Measurements from ENCODE around the gene ARHGAP6.

Gene ARHGAP6

GRCh38 chrX:11465648-11466411, 199.9 kb downstream of the ARHGAP6 start:
- peaks cover 0 to 5% of the 10 kb centered on the region in 2 donors for H3K27me3 Mint-ChIP-seq
- ATAC-seq (replicated peaks) (no peak), DNase-seq (no peak)
- H3K4me1 Mint-ChIP-seq (ENCODE audit: low read depth in 2 of 2), result no peaks in the 10 kb centered on the region
- no peaks in the 10 kb centered on the region for H3K36me3 Mint-ChIP-seq (ENCODE audit: insufficient read depth)
- H3K4me3 Mint-ChIP-seq, result no peak overlapping the region
- no peaks in the 10 kb centered on the region for H3K9me3 Mint-ChIP-seq
- no peak overlapping the region for H3K27ac Mint-ChIP-seq

GRCh38 chrX:11464836-11465463, 200.8 kb downstream of the ARHGAP6 start:
- H3K27me3 Mint-ChIP-seq, result peaks cover 0 to 5% of the 10 kb centered on the region in 2 donors
- DNase-seq (no peak), ATAC-seq (replicated peaks) (no peak)
- no peaks in the 10 kb centered on the region for H3K4me1 Mint-ChIP-seq (ENCODE audit: low read depth in 2 of 2)
- no peaks in the 10 kb centered on the region for H3K9me3 Mint-ChIP-seq
- no peaks in the 10 kb centered on the region for H3K36me3 Mint-ChIP-seq (ENCODE audit: insufficient read depth)
- H3K27ac Mint-ChIP-seq, result no peak overlapping the region
- no peak overlapping the region for H3K4me3 Mint-ChIP-seq

GRCh38 chrX:11464380-11464779, 201.3 kb downstream of the ARHGAP6 start:
- Mint-ChIP-seq H3K4me1 (ENCODE audit: low read depth in 2 of 2) (no peaks in the 10 kb centered on the region), H3K27me3 (peaks cover 0 to 5% of the 10 kb centered on the region in 2 donors), H3K9me3 (no peaks in the 10 kb centered on the region), H3K36me3 (ENCODE audit: insufficient read depth) (no peaks in the 10 kb centered on the region), H3K4me3 (no peak overlapping the region), H3K27ac (no peak overlapping the region)
- DNase-seq (no peak), ATAC-seq (replicated peaks) (no peak)

- DNase-seq (no peak), ATAC-seq (replicated peaks) (no peak)
- no peaks in the 10 kb centered on the region for H3K9me3 Mint-ChIP-seq
- no peak overlapping the region for H3K27ac Mint-ChIP-seq
- no peaks in the 10 kb centered on the region for H3K4me1 Mint-ChIP-seq (ENCODE audit: low read depth in 2 of 2)
- peaks cover 0 to 5% of the 10 kb centered on the region in 2 donors for H3K27me3 Mint-ChIP-seq
- no peaks in the 10 kb centered on the region for H3K36me3 Mint-ChIP-seq (ENCODE audit: insufficient read depth)
- H3K4me3 Mint-ChIP-seq, result no peak overlapping the region
Measured at GRCh38 chrX:11462648-11463047, 203.1 kb downstream of the ARHGAP6 start.

- Mint-ChIP-seq H3K36me3 (ENCODE audit: insufficient read depth) (no peaks in the 10 kb centered on the region), H3K9me3 (no peaks in the 10 kb centered on the region), H3K4me1 (ENCODE audit: low read depth in 2 of 2) (no peaks in the 10 kb centered on the region), H3K27ac (no peak overlapping the region), H3K27me3 (peaks cover 0 to 5% of the 10 kb centered on the region in 2 donors), H3K4me3 (no peak overlapping the region)
- no peak for DNase-seq
- ATAC-seq (replicated peaks), result no peak
Measured at GRCh38 chrX:11462136-11462535, 203.6 kb downstream of the ARHGAP6 start.

GRCh38 chrX:11461201-11462001, 204.3 kb downstream of the ARHGAP6 start:
- Mint-ChIP-seq H3K9me3 (no peaks in the 10 kb centered on the region), H3K27me3 (peaks cover 0 to 5% of the 10 kb centered on the region in 2 donors), H3K27ac (no peak overlapping the region), H3K4me3 (no peak overlapping the region), H3K4me1 (ENCODE audit: low read depth in 2 of 2) (no peaks in the 10 kb centered on the region), H3K36me3 (ENCODE audit: insufficient read depth) (no peaks in the 10 kb centered on the region)
- DNase-seq (no peak), ATAC-seq (replicated peaks) (no peak)

GRCh38 chrX:11460347-11460746, 205.4 kb downstream of the ARHGAP6 start:
- Mint-ChIP-seq H3K27me3 (peaks cover 0 to 5% of the 10 kb centered on the region in 2 donors), H3K4me1 (ENCODE audit: low read depth in 2 of 2) (no peaks in the 10 kb centered on the region), H3K36me3 (ENCODE audit: insufficient read depth) (no peaks in the 10 kb centered on the region), H3K9me3 (no peaks in the 10 kb centered on the region), H3K4me3 (no peak overlapping the region), H3K27ac (no peak overlapping the region)
- no peak for DNase-seq
- no peak for ATAC-seq (replicated peaks)

- ATAC-seq (replicated peaks) (no peak), DNase-seq (no peak)
- no peaks in the 10 kb centered on the region for H3K36me3 Mint-ChIP-seq (ENCODE audit: insufficient read depth)
- peaks cover 0 to 5% of the 10 kb centered on the region in 2 donors for H3K27me3 Mint-ChIP-seq
- H3K9me3 Mint-ChIP-seq, result no peaks in the 10 kb centered on the region
- no peak overlapping the region for H3K27ac Mint-ChIP-seq
- H3K4me1 Mint-ChIP-seq (ENCODE audit: low read depth in 2 of 2), result no peaks in the 10 kb centered on the region
- H3K4me3 Mint-ChIP-seq, result no peak overlapping the region
Measured at GRCh38 chrX:11458170-11458569, 207.6 kb downstream of the ARHGAP6 start.

- no peak overlapping the region for H3K27ac Mint-ChIP-seq
Measured at GRCh38 chrX:11451151-11451550, 214.6 kb downstream of the ARHGAP6 start.

GRCh38 chrX:11450354-11450753, 215.4 kb downstream of the ARHGAP6 start:
- H3K27me3 Mint-ChIP-seq, result no peaks in the 10 kb centered on the region

More at GRCh38 chrX:11451151-11451550, 214.6 kb downstream of the ARHGAP6 start:
- peaks cover 4% of the 10 kb centered on the region for H3K36me3 Mint-ChIP-seq (ENCODE audit: insufficient read depth)
- no peaks in the 10 kb centered on the region for H3K9me3 Mint-ChIP-seq
- no peak overlapping the region for H3K4me3 Mint-ChIP-seq
- no peaks in the 10 kb centered on the region for H3K4me1 Mint-ChIP-seq (ENCODE audit: low read depth in 2 of 2)
- H3K27me3 Mint-ChIP-seq, result no peaks in the 10 kb centered on the region
- DNase-seq (no peak), ATAC-seq (replicated peaks) (no peak)

GRCh38 chrX:11449613-11450012, 216.1 kb downstream of the ARHGAP6 start:
- Mint-ChIP-seq H3K4me1 (ENCODE audit: low read depth in 2 of 2) (no peaks in the 10 kb centered on the region), H3K27me3 (no peaks in the 10 kb centered on the region), H3K36me3 (ENCODE audit: insufficient read depth) (peaks cover 4% of the 10 kb centered on the region), H3K4me3 (no peak overlapping the region), H3K9me3 (no peaks in the 10 kb centered on the region), H3K27ac (no peak overlapping the region)
- DNase-seq, result no peak
- no peak for ATAC-seq (replicated peaks)

More at GRCh38 chrX:11450354-11450753, 215.4 kb downstream of the ARHGAP6 start:
- H3K4me1 Mint-ChIP-seq (ENCODE audit: low read depth in 2 of 2), result no peaks in the 10 kb centered on the region
- H3K4me3 Mint-ChIP-seq, result no peak overlapping the region
- H3K36me3 Mint-ChIP-seq (ENCODE audit: insufficient read depth), result peaks cover 4% of the 10 kb centered on the region
- ATAC-seq (replicated peaks), result no peak
- no peak overlapping the region for H3K27ac Mint-ChIP-seq
- DNase-seq, result no peak
- no peaks in the 10 kb centered on the region for H3K9me3 Mint-ChIP-seq

- H3K36me3 Mint-ChIP-seq (ENCODE audit: insufficient read depth), result peaks cover 4% of the 10 kb centered on the region
- no peak for DNase-seq
- no peak for ATAC-seq (replicated peaks)
- no peaks in the 10 kb centered on the region for H3K27me3 Mint-ChIP-seq
- no peak overlapping the region for H3K27ac Mint-ChIP-seq
- no peaks in the 10 kb centered on the region for H3K9me3 Mint-ChIP-seq
- no peak overlapping the region for H3K4me3 Mint-ChIP-seq
- no peaks in the 10 kb centered on the region for H3K4me1 Mint-ChIP-seq (ENCODE audit: low read depth in 2 of 2)
Measured at GRCh38 chrX:11447418-11447817, 218.3 kb downstream of the ARHGAP6 start.

GRCh38 chrX:11446949-11447348, 218.8 kb downstream of the ARHGAP6 start:
- H3K27me3 Mint-ChIP-seq, result no peaks in the 10 kb centered on the region
- ATAC-seq (replicated peaks) (no peak), DNase-seq (no peak)
- no peak overlapping the region for H3K27ac Mint-ChIP-seq
- no peak overlapping the region for H3K4me3 Mint-ChIP-seq
- no peaks in the 10 kb centered on the region for H3K9me3 Mint-ChIP-seq
- peaks cover 4% of the 10 kb centered on the region for H3K36me3 Mint-ChIP-seq (ENCODE audit: insufficient read depth)
- no peaks in the 10 kb centered on the region for H3K4me1 Mint-ChIP-seq (ENCODE audit: low read depth in 2 of 2)

All from effector memory CD8-positive, alpha-beta T cell (primary cell).